VCaP (cell line): Measurements from ENCODE around the gene MAP2K1.
A peak's percentile ranks its signal among the peaks of the same experiment; 100 is the strongest.
"Not testable (repeated sequence)": the region's sequence is repeated elsewhere in the genome, so short reads cannot be mapped to it uniquely, and the experiment has no call there.

Experiments
- H3K27ac ChIP-seq: fragments of 450-650 bp; 2 replicates; pipeline ENCODE4 v1.5.1; 2017
- CTCF ChIP-seq: fragments of 450-650 bp; conservative IDR thresholded peaks from 2 replicates; pipeline ENCODE4 v1.5.1; 2017; ENCODE audit warnings: mild to moderate bottlenecking, moderate library complexity

Gene MAP2K1

GRCh38 chr15:66456211-66456610, 69.5 kb downstream of the MAP2K1 start:
- TF ChIP-seq CTCF: no peak
- no peak overlapping the region for H3K27ac ChIP-seq

GRCh38 chr15:66459818-66460615, 73.3 kb downstream of the MAP2K1 start:
- no peak overlapping the region for H3K27ac ChIP-seq
- TF ChIP-seq CTCF: no peak

- H3K27ac ChIP-seq: not testable (repeated sequence)
Measured at GRCh38 chr15:66461294-66461693, 74.6 kb downstream of the MAP2K1 start.

- H3K27ac ChIP-seq: no peak overlapping the region
- no peak for TF ChIP-seq CTCF
Measured at GRCh38 chr15:66461917-66462316, 75.2 kb downstream of the MAP2K1 start.

GRCh38 chr15:66462627-66463026, 75.9 kb downstream of the MAP2K1 start:
- TF ChIP-seq CTCF: no peak
- no peak overlapping the region for H3K27ac ChIP-seq

GRCh38 chr15:66465294-66465693, 78.6 kb downstream of the MAP2K1 start:
- not testable (repeated sequence) for H3K27ac ChIP-seq

- H3K27ac ChIP-seq: peak overlapping the region; percentile 63
Measured at GRCh38 chr15:66467162-66468040, 80.7 kb downstream of the MAP2K1 start.

- not testable (repeated sequence) for H3K27ac ChIP-seq
Measured at GRCh38 chr15:66470825-66471224, 84.1 kb downstream of the MAP2K1 start.

GRCh38 chr15:66472176-66472999, 85.7 kb downstream of the MAP2K1 start:
- TF ChIP-seq CTCF: no peak
- H3K27ac ChIP-seq: no peak overlapping the region
